ENCODE data around the gene GSDMA. TPM values are rescaled to one million over a fixed set of nuclear protein-coding genes. Genes with fewer than 3 reads are reported as not detected.

Gene GSDMA
- total RNA-seq, 1 donor from 2014 or later: not detected

DNA sequence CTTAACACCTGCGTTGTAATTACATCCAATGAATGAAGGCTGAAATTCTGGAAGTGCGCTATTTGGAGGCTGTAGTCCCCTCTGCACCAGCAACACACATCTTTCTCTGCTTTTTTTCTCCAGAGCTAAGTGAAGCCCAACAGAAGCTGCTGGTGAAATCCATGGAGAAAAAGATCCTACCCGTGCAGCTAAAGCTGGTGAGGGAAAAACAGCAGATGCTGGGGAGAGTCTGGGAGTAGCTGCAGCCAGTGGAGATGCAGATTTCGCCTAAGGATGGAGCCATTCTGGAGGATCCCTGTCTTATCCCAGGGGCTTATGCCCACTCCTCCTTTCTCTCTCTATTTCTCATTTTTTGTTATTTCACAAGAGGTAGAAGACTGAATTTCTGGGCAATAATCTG lies 13.0 kb downstream of the GSDMA start:
- no peak overlapping the region for H3K9ac ChIP-seq (ENCODE audit: low read length)
- H3K4me3 ChIP-seq (ENCODE audit: insufficient read depth, low read depth, low read length): no peak overlapping the region
- no peak overlapping the region for H3K4me2 ChIP-seq (ENCODE audit: low read length)
- DNase-seq (ENCODE audit: low read depth): no peak
- TF ChIP-seq, protein P1, sequence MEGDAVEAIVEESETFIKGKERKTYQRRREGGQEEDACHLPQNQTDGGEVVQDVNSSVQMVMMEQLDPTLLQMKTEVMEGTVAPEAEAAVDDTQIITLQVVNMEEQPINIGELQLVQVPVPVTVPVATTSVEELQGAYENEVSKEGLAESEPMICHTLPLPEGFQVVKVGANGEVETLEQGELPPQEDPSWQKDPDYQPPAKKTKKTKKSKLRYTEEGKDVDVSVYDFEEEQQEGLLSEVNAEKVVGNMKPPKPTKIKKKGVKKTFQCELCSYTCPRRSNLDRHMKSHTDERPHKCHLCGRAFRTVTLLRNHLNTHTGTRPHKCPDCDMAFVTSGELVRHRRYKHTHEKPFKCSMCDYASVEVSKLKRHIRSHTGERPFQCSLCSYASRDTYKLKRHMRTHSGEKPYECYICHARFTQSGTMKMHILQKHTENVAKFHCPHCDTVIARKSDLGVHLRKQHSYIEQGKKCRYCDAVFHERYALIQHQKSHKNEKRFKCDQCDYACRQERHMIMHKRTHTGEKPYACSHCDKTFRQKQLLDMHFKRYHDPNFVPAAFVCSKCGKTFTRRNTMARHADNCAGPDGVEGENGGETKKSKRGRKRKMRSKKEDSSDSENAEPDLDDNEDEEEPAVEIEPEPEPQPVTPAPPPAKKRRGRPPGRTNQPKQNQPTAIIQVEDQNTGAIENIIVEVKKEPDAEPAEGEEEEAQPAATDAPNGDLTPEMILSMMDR (IDR thresholded peaks at IDR 0.05; ENCODE audit: insufficient read depth, low read depth, low read length): no peak
- TF ChIP-seq EZH2 (IDR thresholded peaks at IDR 0.05; ENCODE audit: insufficient read depth, low read length): no peak
- Mint-ChIP-seq H3K36me3 (ENCODE audit: low read depth, unreplicated experiment) (peaks cover 3% of the 10 kb centered on the region), H3K4me3 (ENCODE audit: unreplicated experiment) (no peak overlapping the region), H3K4me1 (ENCODE audit: low read depth, unreplicated experiment) (peaks cover 23% of the 10 kb centered on the region), H3K27me3 (ENCODE audit: low read depth, unreplicated experiment) (peaks cover 4% of the 10 kb centered on the region), H3K9me3 (ENCODE audit: unreplicated experiment) (peaks cover 6% of the 10 kb centered on the region), H3K27ac (ENCODE audit: unreplicated experiment) (no peak overlapping the region)
- peaks cover 1% of the 10 kb centered on the region for H3K79me2 ChIP-seq (ENCODE audit: insufficient read depth, low read length)
- H3K9me3 ChIP-seq (ENCODE audit: insufficient read depth, low read depth, low read length): no peaks in the 10 kb centered on the region
- H2AFZ ChIP-seq (ENCODE audit: low read depth, low read length): no peak overlapping the region
- H3K4me1 ChIP-seq (ENCODE audit: insufficient read depth, low read length): peaks cover 14% of the 10 kb centered on the region
- no peaks in the 10 kb centered on the region for H3K36me3 ChIP-seq (ENCODE audit: insufficient read depth, low read length)
- no peak overlapping the region for H3K27ac ChIP-seq (ENCODE audit: low read depth, low read length)
- peaks cover 4% of the 10 kb centered on the region for H3K27me3 ChIP-seq (ENCODE audit: insufficient read depth, low read length)
- H4K20me1 ChIP-seq (ENCODE audit: insufficient read depth, low read length): peaks cover under 1% of the 10 kb centered on the region
- no peak for FAIRE-seq

- H3K4me3 ChIP-seq (ENCODE audit: insufficient read depth, low read depth, low read length): peak overlapping the region; percentile 62
- H3K36me3 Mint-ChIP-seq (ENCODE audit: low read depth, unreplicated experiment): peaks cover under 1% of the 10 kb centered on the region
- peak overlapping the region; percentile 71 for H3K27ac ChIP-seq (ENCODE audit: low read depth, low read length)
- H4K20me1 ChIP-seq (ENCODE audit: insufficient read depth, low read length): peaks cover 23% of the 10 kb centered on the region
- H3K4me3 Mint-ChIP-seq (ENCODE audit: unreplicated experiment): peak overlapping the region; percentile 95
- no peaks in the 10 kb centered on the region for H3K27me3 ChIP-seq (ENCODE audit: insufficient read depth, low read length)
- H3K9me3 Mint-ChIP-seq (ENCODE audit: unreplicated experiment): no peaks in the 10 kb centered on the region
- peak overlapping the region; percentile 99 for H3K27ac Mint-ChIP-seq (ENCODE audit: unreplicated experiment)
- peaks cover 21% of the 10 kb centered on the region for H3K4me1 ChIP-seq (ENCODE audit: insufficient read depth, low read length)
- peak; percentile 76 for FAIRE-seq
- peaks cover under 1% of the 10 kb centered on the region for H3K36me3 ChIP-seq (ENCODE audit: insufficient read depth, low read length)
- H3K9ac ChIP-seq (ENCODE audit: low read length): peak overlapping the region; percentile 100
- peak; percentile 95 for DNase-seq (ENCODE audit: low read depth)
- H3K4me1 Mint-ChIP-seq (ENCODE audit: low read depth, unreplicated experiment): peaks cover 17% of the 10 kb centered on the region
- no peak overlapping the region for H2AFZ ChIP-seq (ENCODE audit: low read depth, low read length)
- H3K79me2 ChIP-seq (ENCODE audit: insufficient read depth, low read length): peaks cover 33% of the 10 kb centered on the region
- no peaks in the 10 kb centered on the region for H3K9me3 ChIP-seq (ENCODE audit: insufficient read depth, low read depth, low read length)
- TF ChIP-seq, protein P1 (IDR thresholded peaks at IDR 0.05; ENCODE audit: insufficient read depth, low read depth, low read length): no peak
- no peak for TF ChIP-seq EZH2 (IDR thresholded peaks at IDR 0.05; ENCODE audit: insufficient read depth, low read length)
- peak overlapping the region; percentile 92 for H3K4me2 ChIP-seq (ENCODE audit: low read length)
- no peaks in the 10 kb centered on the region for H3K27me3 Mint-ChIP-seq (ENCODE audit: low read depth, unreplicated experiment)
Observed at GRCh38 chr17:39979016-39979670, 16.3 kb downstream of the GSDMA start.

- TF ChIP-seq, protein P1 (IDR thresholded peaks at IDR 0.05; ENCODE audit: insufficient read depth, low read depth, low read length): no peak
- no peak for TF ChIP-seq EZH2 (IDR thresholded peaks at IDR 0.05; ENCODE audit: insufficient read depth, low read length)
- H3K27me3 ChIP-seq (ENCODE audit: insufficient read depth, low read length): no peaks in the 10 kb centered on the region
Observed at GRCh38 chr17:39979893-39980350, 17.1 kb downstream of the GSDMA start.

More at GRCh38 chr17:39979893-39980350, 17.1 kb downstream of the GSDMA start:
- Mint-ChIP-seq H3K4me1 (ENCODE audit: low read depth, unreplicated experiment) (peaks cover 17% of the 10 kb centered on the region), H3K27ac (ENCODE audit: unreplicated experiment) (peak overlapping the region; percentile 99), H3K9me3 (ENCODE audit: unreplicated experiment) (no peaks in the 10 kb centered on the region), H3K27me3 (ENCODE audit: low read depth, unreplicated experiment) (no peaks in the 10 kb centered on the region), H3K4me3 (ENCODE audit: unreplicated experiment) (peak overlapping the region; percentile 95), H3K36me3 (ENCODE audit: low read depth, unreplicated experiment) (peaks cover 1% of the 10 kb centered on the region)
- peak overlapping the region; percentile 71 for H3K27ac ChIP-seq (ENCODE audit: low read depth, low read length)
- H2AFZ ChIP-seq (ENCODE audit: low read depth, low read length): peak overlapping the region; percentile 83
- peaks cover 6% of the 10 kb centered on the region for H3K36me3 ChIP-seq (ENCODE audit: insufficient read depth, low read length)
- peaks cover 21% of the 10 kb centered on the region for H3K4me1 ChIP-seq (ENCODE audit: insufficient read depth, low read length)
- H3K9ac ChIP-seq (ENCODE audit: low read length): peak overlapping the region; percentile 100
- peak overlapping the region; percentile 62 for H3K4me3 ChIP-seq (ENCODE audit: insufficient read depth, low read depth, low read length)
- H3K9me3 ChIP-seq (ENCODE audit: insufficient read depth, low read depth, low read length): no peaks in the 10 kb centered on the region
- peak; percentile 43 for DNase-seq (ENCODE audit: low read depth)
- peak overlapping the region; percentile 92 for H3K4me2 ChIP-seq (ENCODE audit: low read length)
- FAIRE-seq: no peak
- H3K79me2 ChIP-seq (ENCODE audit: insufficient read depth, low read length): peaks cover 40% of the 10 kb centered on the region
- H4K20me1 ChIP-seq (ENCODE audit: insufficient read depth, low read length): peaks cover 30% of the 10 kb centered on the region

Data from astrocyte (in vitro differentiated cells and primary cell).